ENCODE measurements around the gene SH3TC2.

Gene SH3TC2

DNA sequence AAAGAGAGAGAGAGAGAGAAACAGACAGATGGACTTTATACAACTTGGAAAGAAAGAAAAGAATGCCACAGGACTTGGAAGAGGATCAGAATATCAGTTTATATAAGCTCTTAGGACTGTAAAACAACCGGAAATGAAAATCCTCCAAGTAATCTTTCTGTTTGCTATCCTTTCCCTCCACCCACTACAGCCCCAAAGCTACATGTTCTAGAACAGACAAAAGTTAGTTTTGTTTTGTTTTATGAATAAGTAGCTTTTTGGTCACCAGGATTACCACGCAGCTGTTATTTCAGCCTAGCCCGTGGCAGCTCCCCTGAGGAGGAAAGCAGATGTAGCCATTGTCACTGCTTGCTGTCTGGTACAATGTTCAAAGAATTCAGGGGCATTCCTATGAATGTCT is 66.6 kb downstream of the SH3TC2 start:
- DNase-seq: no peak

- no peak for DNase-seq
Measured at GRCh38 chr5:148995791-148996190, 67.1 kb downstream of the SH3TC2 start.

DNA sequence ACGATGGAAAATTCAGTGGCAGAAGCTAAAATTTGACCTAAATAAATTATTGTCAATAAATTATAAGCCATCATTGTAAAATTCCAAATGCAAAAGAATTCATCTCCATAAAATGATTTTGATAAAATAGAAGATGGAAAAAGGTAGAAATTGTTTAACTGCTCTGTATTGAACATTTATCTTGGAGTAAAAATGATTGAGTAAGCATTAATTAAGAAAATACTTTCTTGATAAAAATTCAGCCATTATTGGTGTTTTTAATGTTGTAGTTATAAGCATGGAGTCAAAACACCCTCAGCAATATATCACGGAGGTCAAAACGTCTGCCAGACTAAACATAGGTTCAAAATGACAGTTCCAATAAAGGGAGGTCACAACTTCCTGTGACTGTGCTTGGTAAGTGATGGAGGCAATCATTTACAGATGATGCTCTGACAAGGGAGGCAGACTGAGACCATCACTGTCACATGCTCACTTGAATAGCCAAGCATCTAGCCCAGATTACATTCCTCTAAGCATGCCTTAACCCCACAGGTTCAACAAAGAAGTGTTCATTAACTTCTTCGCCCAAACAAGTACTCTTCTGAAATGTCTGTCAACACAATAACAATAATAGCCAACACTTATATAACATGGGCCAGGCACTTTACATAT is 69.5 kb downstream of the SH3TC2 start:
- no peak for DNase-seq

DNA sequence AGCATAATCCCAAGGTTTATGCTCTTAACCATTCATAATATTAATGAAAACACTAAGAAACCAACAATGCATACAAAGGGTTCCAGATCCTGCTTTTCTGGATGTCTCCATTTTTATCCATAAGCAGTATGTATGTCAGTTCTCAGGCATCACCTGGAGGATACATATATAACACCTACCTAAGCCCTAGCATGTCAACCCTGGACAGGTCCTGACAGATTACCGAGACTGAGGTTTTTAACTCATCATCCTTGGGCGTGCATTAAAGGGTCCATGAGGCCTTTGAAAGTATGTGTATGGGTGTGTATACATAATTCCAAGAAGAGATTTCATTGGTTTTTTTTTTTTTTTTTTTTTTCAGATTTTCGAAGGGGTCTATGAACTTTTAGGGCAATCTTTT is 70.6 kb downstream of the SH3TC2 start:
- DNase-seq: no peak

DNA sequence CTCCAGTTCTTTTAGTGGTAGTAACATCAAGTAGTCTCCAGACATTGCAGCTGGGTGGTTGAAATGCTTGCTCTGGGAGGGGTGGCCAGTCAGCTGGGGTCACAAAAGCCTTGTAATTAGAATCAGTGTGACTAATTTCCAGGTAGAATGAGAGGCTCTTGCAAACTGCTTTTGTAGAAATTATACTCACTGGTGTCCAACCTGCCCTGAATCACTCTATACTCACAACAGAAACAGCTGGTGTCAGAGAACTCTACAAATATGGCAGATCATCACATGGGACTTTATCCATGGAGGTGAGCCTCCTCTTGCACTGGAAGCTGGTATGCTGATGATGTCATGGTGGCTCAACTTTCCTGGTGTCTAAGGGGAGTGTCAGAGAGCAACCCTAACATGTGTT is 71.3 kb downstream of the SH3TC2 start:
- DNase-seq: no peak

GRCh38 chr5:148990817-148991216 is 72.0 kb downstream of the SH3TC2 start:
- no peak for DNase-seq

- DNase-seq: no peak
Measured at GRCh38 chr5:148989567-148989966, 73.3 kb downstream of the SH3TC2 start.

- DNase-seq: no peak
Measured at GRCh38 chr5:148988328-148988727, 74.5 kb downstream of the SH3TC2 start.

GRCh38 chr5:148986636-148987035 is 76.2 kb downstream of the SH3TC2 start:
- no peak for DNase-seq

GRCh38 chr5:148984345-148984744 is 78.5 kb downstream of the SH3TC2 start:
- DNase-seq: no peak

GRCh38 chr5:148981353-148981752 is 81.5 kb downstream of the SH3TC2 start:
- DNase-seq: no peak

- DNase-seq: no peak
Measured at GRCh38 chr5:148980731-148981130, 82.1 kb downstream of the SH3TC2 start.

DNA sequence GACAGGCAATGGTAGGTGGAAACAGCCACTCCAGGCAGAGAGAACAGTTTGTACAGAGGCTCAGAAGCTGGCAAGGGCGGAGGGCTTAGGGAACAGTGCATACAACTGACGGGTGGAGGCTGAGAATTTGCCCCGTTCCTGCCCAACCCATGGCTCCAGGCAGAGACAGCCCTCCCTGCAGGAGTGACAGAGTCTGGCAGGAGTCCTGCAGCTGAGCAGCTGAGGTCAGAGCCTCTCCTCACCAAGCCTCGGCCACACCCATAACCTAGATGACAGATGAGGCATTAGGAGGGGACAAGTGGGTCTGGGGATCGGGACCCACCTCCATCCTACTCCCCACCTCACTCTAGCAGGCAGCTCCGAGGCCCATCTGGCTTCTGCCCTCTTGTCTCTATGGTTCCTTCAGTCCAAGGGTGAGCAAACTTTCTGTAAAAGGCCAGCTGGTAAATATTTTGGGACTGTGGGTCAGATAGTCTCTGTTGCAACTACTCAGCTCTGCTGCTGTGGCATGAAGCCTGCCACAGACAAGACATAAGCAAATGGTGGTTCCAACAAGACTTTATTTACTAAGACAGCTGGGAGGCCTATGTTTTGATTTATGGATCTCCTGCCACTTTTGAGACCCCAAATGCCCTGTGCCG is 83.7 kb downstream of the SH3TC2 start:
- DNase-seq: no peak

- no peak for DNase-seq
Measured at GRCh38 chr5:148978370-148979082, 84.3 kb downstream of the SH3TC2 start.

GRCh38 chr5:148976569-148977381 is 86.1 kb downstream of the SH3TC2 start:
- DNase-seq: no peak

DNA sequence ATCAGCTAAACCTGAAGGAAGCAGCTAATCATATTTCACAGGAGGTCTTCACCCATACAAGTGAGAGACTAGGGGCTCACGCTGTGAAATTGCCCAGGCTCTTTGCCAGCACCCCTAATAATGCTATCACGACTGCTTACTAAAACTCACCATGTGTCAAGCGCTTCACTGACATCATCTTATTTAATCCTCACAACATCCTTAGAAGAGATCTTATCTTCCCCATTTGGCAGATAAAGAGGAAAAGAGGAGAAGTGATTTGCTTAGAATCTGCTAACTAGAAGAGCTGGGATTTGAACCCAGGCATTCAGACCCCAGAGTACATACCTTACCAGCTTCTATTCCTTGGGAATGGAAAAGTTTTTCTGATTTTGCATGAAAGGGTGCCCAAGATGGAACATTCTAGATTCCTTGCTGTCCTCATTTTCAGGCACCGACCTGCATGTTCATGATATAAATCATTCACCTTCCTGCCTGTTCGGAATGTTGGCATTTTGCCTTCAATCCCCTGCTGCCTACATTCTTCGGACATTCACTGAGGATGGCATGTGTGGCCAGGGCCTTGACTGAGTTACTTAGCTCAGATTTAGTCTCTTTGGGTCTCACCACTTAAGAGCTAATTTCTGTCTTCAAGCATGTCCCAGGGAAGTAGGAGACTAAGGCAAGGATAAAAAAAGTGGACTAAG is 88.1 kb downstream of the SH3TC2 start:
- DNase-seq: no peak

- DNase-seq: no peak
Measured at GRCh38 chr5:148973455-148973854, 89.4 kb downstream of the SH3TC2 start.

DNA sequence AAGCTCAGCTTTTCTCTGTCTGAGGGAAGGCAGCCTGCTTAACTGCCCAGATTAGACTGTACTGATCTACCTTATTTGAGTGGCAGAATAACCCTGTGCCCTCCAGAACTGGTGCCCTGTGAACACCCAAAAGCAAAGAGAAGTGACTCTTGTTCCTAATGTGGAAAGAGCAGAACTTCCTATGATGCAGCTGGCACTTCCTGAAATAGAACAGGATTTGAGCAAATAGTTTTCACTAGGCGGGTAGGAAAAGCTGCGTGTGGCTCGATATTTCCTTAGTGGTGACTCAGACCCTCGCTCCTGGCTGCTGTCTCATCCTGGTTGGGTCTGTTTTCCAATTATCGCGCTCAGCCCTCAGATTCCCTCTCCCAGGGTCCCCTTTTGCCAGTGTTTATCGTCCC is 89.9 kb downstream of the SH3TC2 start:
- no peak for DNase-seq

GRCh38 chr5:148972396-148972795 is 90.5 kb downstream of the SH3TC2 start:
- no peak for DNase-seq

- DNase-seq: no peak
Measured at GRCh38 chr5:148970876-148971275, 92.0 kb downstream of the SH3TC2 start.

DNA sequence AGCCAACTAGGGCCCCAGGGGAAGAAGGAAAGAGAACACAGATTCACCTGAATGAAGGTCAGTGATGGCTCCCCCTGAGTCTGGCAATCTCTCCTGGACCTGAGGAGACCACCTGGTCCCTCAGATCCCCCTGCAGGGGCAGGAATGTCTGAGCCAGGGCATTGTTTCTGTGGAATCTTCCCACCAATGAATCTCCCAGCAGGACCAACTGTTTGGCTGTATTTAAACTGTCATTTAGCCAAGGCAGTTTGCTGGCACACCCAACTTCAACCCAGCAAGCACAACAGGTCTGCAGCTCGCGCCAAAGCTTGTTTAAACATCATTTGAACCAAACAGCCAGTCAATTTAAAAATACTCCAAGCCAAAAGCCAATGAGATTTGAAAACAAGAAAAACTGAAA is 92.6 kb downstream of the SH3TC2 start:
- no peak for DNase-seq

GRCh38 chr5:148969291-148969690 is 93.6 kb downstream of the SH3TC2 start:
- no peak for DNase-seq

- no peak for DNase-seq
Measured at GRCh38 chr5:148968311-148968710, 94.6 kb downstream of the SH3TC2 start.

Measured in OCI-M1 (cell line).